Activated naive CD4-positive, alpha-beta T cell treated with anti-CD3 and anti-CD28 coated beads, Interleukin-2, amount 50 U/mL, for 16 hours (primary cell): Measurements from ENCODE around the gene TMEM44.
A peak's percentile ranks its signal among the peaks of the same experiment; 100 is the strongest.

ENCODE experiments used
- DNase-seq: peaks from one replicate; pipeline ENCODE4 v3.0.0-alpha.2; 2020

TMEM44 gene

GRCh38 chr3:194577986-194578905, 55.0 kb downstream of the TMEM44 start:
- DNase-seq: no peak

- DNase-seq: no peak
These were observed 57.6 kb downstream of the TMEM44 start for GRCh38 chr3:194575484-194576210.

- no peak for DNase-seq
These were observed 58.4 kb downstream of the TMEM44 start for GRCh38 chr3:194574639-194575483.

- DNase-seq: peak; percentile 46
These were observed 59.4 kb downstream of the TMEM44 start for GRCh38 chr3:194573680-194574437.

- no peak for DNase-seq
These were observed 60.2 kb downstream of the TMEM44 start for GRCh38 chr3:194572944-194573491.

- no peak for DNase-seq
These were observed 61.0 kb downstream of the TMEM44 start for GRCh38 chr3:194572143-194572789.

GRCh38 chr3:194571491-194572142, 61.6 kb downstream of the TMEM44 start:
- DNase-seq: no peak

GRCh38 chr3:194570898-194571297, 62.3 kb downstream of the TMEM44 start:
- no peak for DNase-seq

- DNase-seq: no peak
These were observed 63.0 kb downstream of the TMEM44 start for GRCh38 chr3:194570235-194570634.

- no peak for DNase-seq
These were observed 64.0 kb downstream of the TMEM44 start for GRCh38 chr3:194569252-194569651.

- no peak for DNase-seq
These were observed 67.5 kb downstream of the TMEM44 start for GRCh38 chr3:194565597-194566190.

GRCh38 chr3:194562986-194563385, 70.2 kb downstream of the TMEM44 start:
- DNase-seq: no peak

- no peak for DNase-seq
These were observed 71.8 kb downstream of the TMEM44 start for GRCh38 chr3:194561306-194561974.

- no peak for DNase-seq
These were observed 73.2 kb downstream of the TMEM44 start for GRCh38 chr3:194560047-194560446.

GRCh38 chr3:194559530-194559929, 73.7 kb downstream of the TMEM44 start:
- no peak for DNase-seq

GRCh38 chr3:194556086-194557056, 76.8 kb downstream of the TMEM44 start:
- no peak for DNase-seq

GRCh38 chr3:194555175-194556062, 77.8 kb downstream of the TMEM44 start:
- no peak for DNase-seq
